Esophagus muscularis mucosa (tissue), 4 donors: ENCODE data around the gene GRID2IP.

ENCODE experiments used
- EP300 ChIP-seq: sonication (generic); formaldehyde crosslinking; IDR thresholded peaks from one replicate; pipeline ENCODE4 v1.6.1; 2017; ENCODE audit warnings: antibody characterized with exemption
- POLR2A ChIP-seq: fragments of 450-650 bp; IDR thresholded peaks from one replicate; pipeline ENCODE4 v1.6.1; 2017; ENCODE audit warnings: antibody characterized with exemption, moderate library complexity, mild to moderate bottlenecking, low read depth
- TF ChIP-seq, protein P1 (sequence below), 3 experiments: fragments of 200-600 bp in 2 of 3; fragments of 450-650 bp in 1 of 3; sonication (generic) in 2 of 3; IDR thresholded peaks; one replicate each; pipeline ENCODE4 v1.5.1; 2017 to 2019; ENCODE audit warnings: antibody characterized with exemption in 3 of 3, mild to moderate bottlenecking in 2 of 3, moderate library complexity in 1 of 3

DNA sequence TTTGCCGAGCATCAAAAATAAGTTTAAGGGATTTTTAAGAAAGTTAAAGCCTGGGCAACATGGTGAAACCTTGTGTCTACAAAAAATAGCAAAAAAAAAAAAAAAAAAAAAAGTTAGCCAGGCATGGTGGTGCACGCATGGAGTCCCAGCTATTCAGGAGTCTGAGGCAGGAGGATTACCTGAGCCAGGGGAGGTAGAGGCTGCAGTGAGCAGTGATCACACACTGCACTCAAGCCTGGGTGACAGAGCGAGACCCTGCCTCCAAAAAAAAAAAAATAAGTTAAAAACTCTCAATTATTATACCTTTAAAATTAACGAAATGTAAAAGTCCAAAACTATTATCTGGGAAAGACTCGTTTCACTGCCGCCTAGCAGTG lies 68.5 kb downstream of the GRID2IP start:
- TF ChIP-seq, protein P1, sequence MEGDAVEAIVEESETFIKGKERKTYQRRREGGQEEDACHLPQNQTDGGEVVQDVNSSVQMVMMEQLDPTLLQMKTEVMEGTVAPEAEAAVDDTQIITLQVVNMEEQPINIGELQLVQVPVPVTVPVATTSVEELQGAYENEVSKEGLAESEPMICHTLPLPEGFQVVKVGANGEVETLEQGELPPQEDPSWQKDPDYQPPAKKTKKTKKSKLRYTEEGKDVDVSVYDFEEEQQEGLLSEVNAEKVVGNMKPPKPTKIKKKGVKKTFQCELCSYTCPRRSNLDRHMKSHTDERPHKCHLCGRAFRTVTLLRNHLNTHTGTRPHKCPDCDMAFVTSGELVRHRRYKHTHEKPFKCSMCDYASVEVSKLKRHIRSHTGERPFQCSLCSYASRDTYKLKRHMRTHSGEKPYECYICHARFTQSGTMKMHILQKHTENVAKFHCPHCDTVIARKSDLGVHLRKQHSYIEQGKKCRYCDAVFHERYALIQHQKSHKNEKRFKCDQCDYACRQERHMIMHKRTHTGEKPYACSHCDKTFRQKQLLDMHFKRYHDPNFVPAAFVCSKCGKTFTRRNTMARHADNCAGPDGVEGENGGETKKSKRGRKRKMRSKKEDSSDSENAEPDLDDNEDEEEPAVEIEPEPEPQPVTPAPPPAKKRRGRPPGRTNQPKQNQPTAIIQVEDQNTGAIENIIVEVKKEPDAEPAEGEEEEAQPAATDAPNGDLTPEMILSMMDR (IDR thresholded peaks at IDR 0.05) = no peak
- no peak for TF ChIP-seq POLR2A
- TF ChIP-seq EP300 = no peak
